Fibroblast of pulmonary artery (primary cell): ENCODE results near the gene SMIM9.

Experiments
- DNase-seq: peaks from one replicate; pipeline ENCODE4 v3.0.0-alpha.2; 2010; ENCODE audit warnings: low read depth
- H3K4me3 ChIP-seq: replicated peaks from 2 replicates; pipeline ENCODE4 v1.5.1; 2011; ENCODE audit warnings: low read depth, mild to moderate bottlenecking, control low read depth, low read length, moderate library complexity
- TF ChIP-seq, protein P1 (sequence below): IDR thresholded peaks from 2 replicates; pipeline ENCODE4 v1.5.1; 2011; ENCODE audit warnings: mild to moderate bottlenecking, control low read depth, low read length, inconsistent platforms; ENCODE audit errors: missing control alignments

The SMIM9 gene

DNA sequence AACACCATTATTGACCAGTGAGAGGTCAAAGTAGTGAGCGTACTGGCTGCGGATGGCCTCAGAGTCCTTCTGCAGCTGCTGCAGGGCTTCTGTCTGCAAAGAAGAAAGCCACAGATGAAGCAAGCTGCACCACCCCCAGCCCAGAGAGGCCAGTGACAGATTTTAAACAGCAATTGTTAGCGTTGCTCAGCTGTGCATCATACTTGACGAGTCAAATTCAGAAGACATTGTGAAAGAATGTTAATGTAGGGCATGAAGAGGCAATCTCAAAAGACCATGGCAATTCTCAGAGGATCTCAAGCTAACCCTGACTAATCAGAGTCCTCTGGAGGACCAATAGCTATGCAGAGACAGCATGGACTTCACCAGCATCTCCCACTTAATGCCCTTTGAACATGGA, 55.2 kb downstream of the SMIM9 start:
- peak; percentile 15 for DNase-seq
- TF ChIP-seq, protein P1, sequence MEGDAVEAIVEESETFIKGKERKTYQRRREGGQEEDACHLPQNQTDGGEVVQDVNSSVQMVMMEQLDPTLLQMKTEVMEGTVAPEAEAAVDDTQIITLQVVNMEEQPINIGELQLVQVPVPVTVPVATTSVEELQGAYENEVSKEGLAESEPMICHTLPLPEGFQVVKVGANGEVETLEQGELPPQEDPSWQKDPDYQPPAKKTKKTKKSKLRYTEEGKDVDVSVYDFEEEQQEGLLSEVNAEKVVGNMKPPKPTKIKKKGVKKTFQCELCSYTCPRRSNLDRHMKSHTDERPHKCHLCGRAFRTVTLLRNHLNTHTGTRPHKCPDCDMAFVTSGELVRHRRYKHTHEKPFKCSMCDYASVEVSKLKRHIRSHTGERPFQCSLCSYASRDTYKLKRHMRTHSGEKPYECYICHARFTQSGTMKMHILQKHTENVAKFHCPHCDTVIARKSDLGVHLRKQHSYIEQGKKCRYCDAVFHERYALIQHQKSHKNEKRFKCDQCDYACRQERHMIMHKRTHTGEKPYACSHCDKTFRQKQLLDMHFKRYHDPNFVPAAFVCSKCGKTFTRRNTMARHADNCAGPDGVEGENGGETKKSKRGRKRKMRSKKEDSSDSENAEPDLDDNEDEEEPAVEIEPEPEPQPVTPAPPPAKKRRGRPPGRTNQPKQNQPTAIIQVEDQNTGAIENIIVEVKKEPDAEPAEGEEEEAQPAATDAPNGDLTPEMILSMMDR: no peak
- H3K4me3 ChIP-seq: no peak overlapping the region

DNA sequence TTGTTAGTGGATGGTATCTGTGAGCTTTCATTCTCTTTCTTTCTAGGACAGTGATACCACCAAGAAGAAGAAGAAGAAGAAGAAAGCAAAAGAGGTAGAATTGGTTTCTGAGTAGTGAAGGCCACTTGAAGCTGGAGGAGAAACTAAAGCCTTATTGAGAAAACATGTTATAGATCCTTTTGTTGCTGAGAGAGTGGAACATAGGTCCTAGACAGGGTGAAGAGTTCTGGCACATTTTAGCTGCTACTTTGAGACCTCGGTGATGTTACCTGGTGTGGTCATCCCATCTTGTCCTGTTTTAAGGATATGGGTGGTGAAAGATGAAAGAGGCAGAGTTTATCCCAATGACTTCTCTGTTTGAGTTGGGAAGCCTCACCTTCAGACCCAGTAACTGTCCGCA, 57.7 kb downstream of the SMIM9 start:
- H3K4me3 ChIP-seq: no peak overlapping the region
- TF ChIP-seq, protein P1: no peak
- DNase-seq: no peak

DNA sequence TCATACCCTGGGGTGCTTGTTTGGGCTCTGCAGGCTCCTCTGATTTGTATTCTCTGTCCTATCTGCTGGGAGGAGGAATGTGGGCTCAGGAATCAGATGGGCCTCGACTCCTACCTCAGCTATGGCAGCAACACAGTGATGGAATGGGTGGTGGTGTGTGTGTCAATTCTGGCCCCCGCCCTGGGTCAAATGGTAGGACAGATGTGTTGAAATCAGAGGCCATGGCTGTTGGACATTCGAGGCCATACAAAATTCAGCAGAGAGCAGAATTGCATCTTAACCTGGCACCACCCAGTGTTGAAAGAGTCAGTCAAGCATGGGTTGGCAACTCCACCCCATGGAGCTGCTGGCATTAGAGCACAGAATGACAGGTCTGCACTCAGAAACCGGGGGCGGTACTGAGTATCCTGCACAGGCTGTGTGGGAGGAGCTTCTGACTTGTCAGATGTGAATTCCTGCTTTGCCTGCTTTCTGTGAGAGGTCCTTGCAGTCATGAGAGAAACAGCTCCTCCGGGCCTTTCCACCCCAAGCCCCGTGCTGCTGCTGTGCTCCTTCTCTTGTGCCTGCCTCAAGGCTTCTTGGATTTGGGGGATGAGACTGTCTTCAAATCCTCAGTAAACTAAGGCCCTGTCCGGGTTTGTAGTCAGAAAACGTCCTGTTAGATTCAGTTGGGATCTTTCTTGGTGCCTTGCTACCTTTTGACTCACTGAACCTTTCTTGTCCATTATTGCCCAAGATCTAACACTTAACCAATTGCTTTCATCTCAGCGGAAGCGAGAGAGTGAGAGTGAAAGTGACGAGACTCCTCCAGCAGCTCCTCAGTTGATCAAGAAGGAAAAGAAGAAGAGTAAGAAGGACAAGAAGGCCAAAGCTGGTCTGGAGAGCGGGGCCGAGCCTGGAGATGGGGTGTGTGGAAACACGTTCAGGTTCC, 58.8 kb downstream of the SMIM9 start:
- H3K4me3 ChIP-seq: no peak overlapping the region
- peak; percentile 29 for DNase-seq
- TF ChIP-seq, protein P1: no peak

DNA sequence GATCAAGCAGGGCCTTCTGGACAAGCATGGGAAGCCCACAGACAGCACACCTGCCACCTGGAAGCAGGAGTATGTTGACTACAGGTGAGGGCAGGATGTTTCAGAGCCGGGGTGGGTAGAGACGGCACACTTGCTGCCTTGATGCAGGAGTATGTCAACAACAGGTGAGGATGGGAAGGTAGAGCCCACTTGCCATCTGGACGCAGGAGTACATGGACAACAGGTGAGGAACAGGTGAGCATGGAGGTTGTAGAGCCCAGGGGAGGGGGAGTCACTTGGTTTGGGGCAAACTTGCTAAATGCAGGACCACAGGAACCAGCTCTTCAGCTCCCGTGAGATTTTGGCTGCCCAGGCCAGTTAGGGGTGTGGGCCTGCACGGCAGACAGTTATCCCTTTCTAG, 59.8 kb downstream of the SMIM9 start:
- no peak for DNase-seq
- TF ChIP-seq, protein P1: no peak
- no peak overlapping the region for H3K4me3 ChIP-seq
